H1 (cell line): ENCODE results near the gene KIF26A. TPM values are rescaled to one million over a fixed set of nuclear protein-coding genes. Genes with fewer than 3 reads are reported as not detected.

Experiments used
- SP4 ChIP-seq: IDR thresholded peaks from 2 replicates; pipeline ENCODE4 v1.6.1; 2012; ENCODE audit warnings: low read length, inconsistent platforms
- polyA plus RNA-seq, 7 experiments: library from polyadenylated mRNA; depleted of rRNA in 3 of 7; stranded (reverse) in 5 of 7; unstranded in 2 of 7; fragments of >200 nt in 5 of 7; fragments of 200-250 nt in 2 of 7; gene quantifications; 1 replicate in 5 of 7; 2 replicates in 1 of 7; 4 replicates in 1 of 7; pipeline versions ENCODE4 v1.2.1 to v1.2.3, GENCODE V29; 2011 to 2013; ENCODE audit warnings: missing spikeins in 2 of 7, mixed read lengths in 2 of 7
- total RNA-seq: library from RNA; stranded (reverse); fragmentation: NEBNext Ultra II Directional; extraction: Animal tissue kit (Norgen Biotek cat#: 25700); gene quantifications from 2 replicates; pipeline ENCODE4 v1.2.1, GENCODE V29; 2021

Gene KIF26A
- total and polyA plus RNA-seq, 2 of the 8 experiments (the other 6 are each of a cell fraction or from before 2014, with no cell fraction given) = 11.5 to 41.6 TPM

DNA sequence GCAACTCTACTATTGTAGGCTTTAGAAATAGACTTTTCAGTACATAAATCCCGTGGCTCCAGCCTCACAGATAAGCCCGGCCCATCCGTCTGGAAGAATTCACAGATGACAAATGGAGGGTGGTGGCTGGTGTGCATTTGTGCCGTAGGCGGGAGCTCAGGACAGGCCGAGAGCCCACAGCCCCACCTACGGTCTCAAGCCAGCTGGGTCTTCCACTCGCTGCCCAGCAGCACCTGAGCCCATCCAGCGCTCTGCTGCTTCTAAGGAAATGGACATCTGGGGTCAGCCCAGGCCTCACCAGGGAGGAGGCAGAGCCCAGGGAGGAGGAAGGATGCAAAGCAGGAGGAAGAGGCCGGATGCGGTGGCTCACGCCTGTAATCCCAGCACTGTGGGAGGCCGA is 72.8 kb downstream of the KIF26A start (continued):
- no peak for TF ChIP-seq SP4
